Measurements from ENCODE around the gene LRRC8D. TPM values are rescaled to one million over a fixed set of nuclear protein-coding genes. Genes with fewer than 3 reads are reported as not detected.

The LRRC8D gene
- total and polyA plus RNA-seq, 2 of the 4 experiments (the other 2 are of a cell fraction) = 34.1 to 35.3 TPM

DNA sequence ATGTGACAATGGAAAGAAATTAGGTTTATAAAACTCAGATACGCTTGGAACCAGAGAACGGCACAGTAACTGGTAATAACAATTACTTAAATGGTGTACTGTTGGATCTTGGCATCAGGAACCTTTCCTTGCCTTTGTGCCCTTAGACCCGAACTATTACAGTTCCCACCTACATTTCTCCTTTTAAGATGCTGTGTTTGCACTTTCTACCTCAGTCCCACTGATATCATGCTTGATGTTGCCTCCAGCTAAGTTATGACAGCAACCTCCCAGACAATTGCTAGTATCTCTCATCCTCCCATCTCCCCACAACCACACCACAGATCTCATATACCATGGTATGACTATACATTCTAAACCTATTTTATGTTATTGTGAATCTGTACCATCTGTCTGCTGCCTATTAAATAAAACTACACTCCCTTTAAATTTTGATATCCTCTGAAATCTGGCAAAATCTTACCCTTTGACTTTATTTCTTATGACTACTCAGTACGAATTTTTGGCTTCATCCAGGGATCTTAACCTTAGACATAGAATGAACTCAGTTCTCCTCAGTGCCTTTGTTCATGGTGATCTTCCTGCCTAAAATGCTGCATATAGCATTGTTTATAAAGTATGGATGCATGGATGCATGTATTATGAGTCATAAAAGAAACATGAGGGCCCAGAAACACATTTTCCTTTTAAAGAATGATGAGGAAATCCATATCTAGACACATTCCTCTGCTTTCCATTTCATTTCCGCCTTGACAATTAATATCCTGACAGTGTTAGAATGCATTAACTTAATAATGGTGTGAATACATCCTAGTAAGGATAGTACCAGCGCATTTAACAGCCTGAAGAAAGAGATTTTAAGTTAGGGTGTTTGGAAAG is 64.1 kb downstream of the LRRC8D start:
- no peak overlapping the region for H2AFZ ChIP-seq (replicated peaks; ENCODE audit: low read length, poor library complexity)
- peak overlapping the region; percentile 76 for H4K5ac ChIP-seq (ENCODE audit: low read depth, low read length)
- H4K91ac ChIP-seq (ENCODE audit: insufficient read depth, low read depth, low read length) = peak overlapping the region; percentile 87
- peak overlapping the region; percentile 97 for H3K18ac ChIP-seq (ENCODE audit: low read depth, low read length)
- H3K4ac ChIP-seq (ENCODE audit: low read depth, low read length) = peak overlapping the region; percentile 93
- peak overlapping the region; percentile 92 for H3K23ac ChIP-seq (ENCODE audit: low read depth, low read length)
- peak; percentile 69 for DNase-seq
- CTCF ChIA-PET = no interaction called here
- peak overlapping the region; percentile 82 for H3K27ac ChIP-seq (ENCODE audit: insufficient read depth, low read length)
- dilution Hi-C loops (cut with HindIII; ENCODE audit: low sequenced_read_pairs, unreplicated experiment) = no loop called here
- no peaks in the 10 kb centered on the region for H3K27me3 ChIP-seq (ENCODE audit: control insufficient read depth, insufficient read depth, low read length)
- H3K4me1 ChIP-seq (ENCODE audit: control insufficient read depth, insufficient read depth, low read length) = peaks cover 10% of the 10 kb centered on the region
- H2AK9ac ChIP-seq (replicated peaks; ENCODE audit: low read depth, low read length, poor library complexity) = peak overlapping the region; percentile 79
- TF ChIP-seq RAD21 (IDR thresholded peaks at IDR 0.05; ENCODE audit: low read length) = 0 out of 2 replicates have a peak, but pooled peaks have one; percentile 8
- peak; percentile 64 for TF ChIP-seq FOS (IDR thresholded peaks at IDR 0.05; ENCODE audit: low read depth, low read length)
- TF ChIP-seq CHD1 (IDR thresholded peaks at IDR 0.05; ENCODE audit: low read depth, low read length) = no peak
- TF ChIP-seq, protein P1, sequence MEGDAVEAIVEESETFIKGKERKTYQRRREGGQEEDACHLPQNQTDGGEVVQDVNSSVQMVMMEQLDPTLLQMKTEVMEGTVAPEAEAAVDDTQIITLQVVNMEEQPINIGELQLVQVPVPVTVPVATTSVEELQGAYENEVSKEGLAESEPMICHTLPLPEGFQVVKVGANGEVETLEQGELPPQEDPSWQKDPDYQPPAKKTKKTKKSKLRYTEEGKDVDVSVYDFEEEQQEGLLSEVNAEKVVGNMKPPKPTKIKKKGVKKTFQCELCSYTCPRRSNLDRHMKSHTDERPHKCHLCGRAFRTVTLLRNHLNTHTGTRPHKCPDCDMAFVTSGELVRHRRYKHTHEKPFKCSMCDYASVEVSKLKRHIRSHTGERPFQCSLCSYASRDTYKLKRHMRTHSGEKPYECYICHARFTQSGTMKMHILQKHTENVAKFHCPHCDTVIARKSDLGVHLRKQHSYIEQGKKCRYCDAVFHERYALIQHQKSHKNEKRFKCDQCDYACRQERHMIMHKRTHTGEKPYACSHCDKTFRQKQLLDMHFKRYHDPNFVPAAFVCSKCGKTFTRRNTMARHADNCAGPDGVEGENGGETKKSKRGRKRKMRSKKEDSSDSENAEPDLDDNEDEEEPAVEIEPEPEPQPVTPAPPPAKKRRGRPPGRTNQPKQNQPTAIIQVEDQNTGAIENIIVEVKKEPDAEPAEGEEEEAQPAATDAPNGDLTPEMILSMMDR (conservative IDR thresholded peaks at IDR 0.05; ENCODE audit: low read depth, low read length) = no peak
- peak; percentile 48; the same call in 1 of the 2 replicates for TF ChIP-seq CEBPB (IDR thresholded peaks at IDR 0.05; ENCODE audit: low read depth, low read length)
- TF ChIP-seq POLR2A (IDR thresholded peaks at IDR 0.05; ENCODE audit: low read depth, low read length) = no peak
- TF ChIP-seq MAFK (IDR thresholded peaks at IDR 0.05; ENCODE audit: low read depth, low read length) = peak; percentile 9; the same call in 1 of the 2 replicates
- no peak for TF ChIP-seq MAZ (IDR thresholded peaks at IDR 0.05; ENCODE audit: borderline replicate concordance, low read depth, low read length)
- POLR2A ChIA-PET (ENCODE audit: unreplicated experiment) = no interaction called here
- peaks cover 7% of the 10 kb centered on the region for H3K9me3 ChIP-seq (ENCODE audit: control insufficient read depth, insufficient read depth, low read length)
- no TSS peak for BruUV-seq (replicated peaks)
- H3K14ac ChIP-seq (replicated peaks; ENCODE audit: low read depth, low read length) = peak overlapping the region; percentile 97
- H3K56ac ChIP-seq (ENCODE audit: extremely low read depth, insufficient read depth, low read length) = peak overlapping the region; percentile 46; the same call in 1 of the 2 replicates
- peak overlapping the region; percentile 91 for H2AK5ac ChIP-seq (ENCODE audit: low read depth, low read length)
- H3K79me1 ChIP-seq (ENCODE audit: low read depth in 1 of 2, low read length in 2 of 2) = peaks cover 27 to 62% of the 10 kb centered on the region in 2 experiments
- in situ Hi-C loops (cut with MboI; ENCODE audit: low sequenced_read_pairs) = no loop called here
- intact Hi-C loops (cut with micrococcal nuclease) = no loop called here
- peaks cover 3% of the 10 kb centered on the region for H3K36me3 ChIP-seq (ENCODE audit: control insufficient read depth, insufficient read depth, low read length)
- peak overlapping the region; percentile 82 to 85 for H4K8ac ChIP-seq (ENCODE audit: low read depth in 2 of 2, low read length in 2 of 2)
- H2BK20ac ChIP-seq (ENCODE audit: low read depth, low read length) = peak overlapping the region; percentile 93
- peak overlapping the region; percentile 94 for H2BK5ac ChIP-seq (ENCODE audit: low read depth, low read length, poor library complexity, severe bottlenecking)
- peak overlapping the region; percentile 44; the same call in 1 of the 2 replicates for H3K4me2 ChIP-seq (ENCODE audit: low read depth, low read length)
- no CpG with 5 or more reads among the region's 6 CpGs for WGBS, 2 experiments (ENCODE audit: extremely low coverage in 2 of 2, insufficient read length in 1 of 2)
- no peaks in the 10 kb centered on the region for H4K20me1 ChIP-seq (ENCODE audit: insufficient read depth, low read length)
- peak; percentile 83 for ATAC-seq (ENCODE audit: low read depth)
- H3K4me3 ChIP-seq (ENCODE audit: insufficient read depth, low read depth, low read length) = no peak overlapping the region
- peaks cover 9% of the 10 kb centered on the region for H3K9me1 ChIP-seq (ENCODE audit: insufficient read depth, low read length)
- peak overlapping the region; percentile 51; the same call in 1 of the 2 replicates for H3K9ac ChIP-seq (ENCODE audit: low read depth, low read length)
- peak overlapping the region; percentile 99 for H2BK15ac ChIP-seq (ENCODE audit: low read depth, low read length)
- peak overlapping the region; percentile 91 for H2BK120ac ChIP-seq (ENCODE audit: low read depth, low read length)
